Raji (cell line): Measurements from ENCODE around the gene COBL.

Experiments
- POLR2A ChIP-seq: IDR thresholded peaks from 2 replicates; pipeline ENCODE4 v1.6.1; 2011; ENCODE audit warnings: low read depth, low read length, control low read depth; ENCODE audit not compliant: insufficient read depth

Gene COBL

GRCh38 chr7:51261950-51262795 lies 54.4 kb downstream of the COBL start:
- TF ChIP-seq POLR2A: no peak

GRCh38 chr7:51261117-51261835 lies 55.3 kb downstream of the COBL start:
- no peak for TF ChIP-seq POLR2A

- no peak for TF ChIP-seq POLR2A
Observed at GRCh38 chr7:51260516-51260915, 56.1 kb downstream of the COBL start.

GRCh38 chr7:51259766-51260165 lies 56.8 kb downstream of the COBL start:
- TF ChIP-seq POLR2A: no peak

- TF ChIP-seq POLR2A: no peak
Observed at GRCh38 chr7:51256916-51257315, 59.7 kb downstream of the COBL start.

GRCh38 chr7:51256209-51256781 lies 60.3 kb downstream of the COBL start:
- TF ChIP-seq POLR2A: no peak

GRCh38 chr7:51255536-51256208 lies 60.9 kb downstream of the COBL start:
- TF ChIP-seq POLR2A: no peak

- no peak for TF ChIP-seq POLR2A
Observed at GRCh38 chr7:51255036-51255435, 61.6 kb downstream of the COBL start.

GRCh38 chr7:51253157-51253556 lies 63.5 kb downstream of the COBL start:
- TF ChIP-seq POLR2A: no peak

- no peak for TF ChIP-seq POLR2A
Observed at GRCh38 chr7:51251290-51251689, 65.3 kb downstream of the COBL start.

- no peak for TF ChIP-seq POLR2A
Observed at GRCh38 chr7:51250512-51250911, 66.1 kb downstream of the COBL start.

GRCh38 chr7:51249991-51250390 lies 66.6 kb downstream of the COBL start:
- no peak for TF ChIP-seq POLR2A

GRCh38 chr7:51249187-51249945 lies 67.2 kb downstream of the COBL start:
- no peak for TF ChIP-seq POLR2A

GRCh38 chr7:51246258-51247245 lies 70.1 kb downstream of the COBL start:
- TF ChIP-seq POLR2A: no peak

GRCh38 chr7:51244885-51245284 lies 71.7 kb downstream of the COBL start:
- no peak for TF ChIP-seq POLR2A
